HCT116 (cell line): Measurements from ENCODE around the gene PICALM. TPM values are rescaled to one million over a fixed set of nuclear protein-coding genes. Genes with fewer than 3 reads are reported as not detected.

ENCODE experiments used
- ATAC-seq: fragments of 200-7000 bp; cut with Tn5 transposase; 2 replicates; pipeline ENCODE4 v1.9.1; 2020; ENCODE audit warnings: mild to moderate bottlenecking, moderate library complexity
- BruUV-seq: library from RNA; stranded (reverse); fragments of 400-500 nt; replicated peaks from 2 replicates; lab custom pipeline; 2021; lab: Mats Ljungman, UMichigan
- CTCF ChIA-PET: fragments of 300-600 bp; sonication (Branson Sonifier 250); formaldehyde crosslinking; loops from one replicate; lab custom pipeline; 2021; ENCODE audit warnings: antibody characterized with exemption; lab: Charles Lee
- POLR2A ChIA-PET: fragments of 300-600, 350-600 bp; sonication (Branson Sonifier 250); formaldehyde crosslinking; loops from one replicate; lab custom pipeline; 2021; ENCODE audit warnings: antibody characterized with exemption; lab: Charles Lee
- RAD21 ChIA-PET, 2 experiments: fragments of 300-600 bp; sonication (Branson Sonifier 250); formaldehyde crosslinking; loops; one replicate each; lab custom pipeline; 2023; ENCODE audit warnings: low total read pairs in 2 of 2; ENCODE audit not compliant: uncharacterized antibody in 2 of 2, unreplicated experiment in 2 of 2, low non-redundant PET in 1 of 2; lab: Charles Lee
- DNase-seq: peaks from one replicate; pipeline ENCODE4 v3.0.0-alpha.2; 2010; ENCODE audit warnings: low read depth, low spot score
- H2AFZ ChIP-seq: fragments of 200-600 bp; shearing (Covaris generic), sonication (generic); 2 replicates; pipeline ENCODE4 v1.6.1; 2017; ENCODE audit warnings: low read depth, mixed run types, mixed read lengths, antibody characterized with exemption, low read length; ENCODE audit not compliant: poor library complexity, severe bottlenecking
- H3K27ac ChIP-seq: 2 replicates; pipeline ENCODE4 v1.5.1; 2012; ENCODE audit warnings: low read depth, low read length
- H3K27me3 ChIP-seq: fragments of 200-600 bp; sonication (generic); 2 replicates; pipeline ENCODE4 v1.6.1; 2016; ENCODE audit warnings: mixed run types, low read length, mixed read lengths; ENCODE audit not compliant: insufficient read depth
- H3K36me3 ChIP-seq, 2 experiments: fragments of 200-500 bp in 1 of 2; fragments of 200-600 bp in 1 of 2; sonication (Bioruptor generic) in 1 of 2; sonication (generic) in 1 of 2; 2 replicates each; pipeline versions ENCODE4 v1.5.1 to v1.6.1; 2014 to 2016; ENCODE audit warnings: low read length in 2 of 2, inconsistent platforms in 1 of 2, mixed read lengths in 1 of 2, mixed run types in 1 of 2; ENCODE audit not compliant: insufficient read depth in 2 of 2, control insufficient read depth in 1 of 2
- H3K4me1 ChIP-seq, 2 experiments: fragments of 200-600 bp in 1 of 2; sonication (generic) in 1 of 2; 2 replicates each; pipeline versions ENCODE4 v1.5.1 to v1.6.1; 2012 to 2017; ENCODE audit warnings: low read length in 2 of 2, inconsistent platforms in 1 of 2, mild to moderate bottlenecking in 1 of 2, mixed read lengths in 1 of 2, mixed run types in 1 of 2, moderate library complexity in 1 of 2; ENCODE audit not compliant: insufficient read depth in 2 of 2, control insufficient read depth in 1 of 2
- H3K4me2 ChIP-seq: fragments of 200-600 bp; sonication (generic); 2 replicates; pipeline ENCODE4 v1.6.1; 2017; ENCODE audit warnings: mixed run types, low read length, mixed read lengths
- H3K4me3 ChIP-seq, 2 experiments: fragments of 200-600 bp in 1 of 2; sonication (generic) in 1 of 2; replicated peaks in 1 of 2; 2 replicates each; pipeline ENCODE4 v1.5.1; 2011 to 2016; ENCODE audit warnings: low read length in 2 of 2, control low read depth in 1 of 2, low read depth in 1 of 2, mild to moderate bottlenecking in 1 of 2, mixed read lengths in 1 of 2, mixed run types in 1 of 2
- H3K79me2 ChIP-seq: fragments of 200-600 bp; sonication (generic); 2 replicates; pipeline ENCODE4 v1.6.1; 2017; ENCODE audit warnings: mild to moderate bottlenecking, mixed run types, low read length, moderate library complexity, mixed read lengths; ENCODE audit not compliant: insufficient read depth
- H3K9ac ChIP-seq: fragments of 200-600 bp; sonication (generic); 2 replicates; pipeline ENCODE4 v1.6.1; 2016; ENCODE audit warnings: low read length, mixed read lengths
- H3K9me2 ChIP-seq: fragments of 200-600 bp; sonication (generic), shearing (Covaris generic); 2 replicates; pipeline ENCODE4 v1.6.1; 2017; ENCODE audit warnings: mixed run types, mild to moderate bottlenecking, moderate library complexity; ENCODE audit not compliant: insufficient read depth
- H3K9me3 ChIP-seq, 2 experiments: fragments of 200-500 bp in 1 of 2; fragments of 200-600 bp in 1 of 2; sonication (Bioruptor generic) in 1 of 2; sonication (generic) in 1 of 2; 2 replicates each; pipeline ENCODE4 v1.6.1; 2014 to 2017; ENCODE audit warnings: low read length in 2 of 2, mixed read lengths in 2 of 2, inconsistent platforms in 1 of 2, low read depth in 1 of 2, mild to moderate bottlenecking in 1 of 2, mixed run types in 1 of 2, moderate library complexity in 1 of 2; ENCODE audit not compliant: control insufficient read depth in 1 of 2, insufficient read depth in 1 of 2
- H4K20me1 ChIP-seq: fragments of 200-600 bp; sonication (generic), shearing (Covaris generic); 2 replicates; pipeline ENCODE4 v1.6.1; 2017; ENCODE audit warnings: mixed run types, mild to moderate bottlenecking, moderate library complexity; ENCODE audit not compliant: insufficient read depth
- CEBPB ChIP-seq: IDR thresholded peaks from 2 replicates; pipeline ENCODE4 v1.6.1; 2012; ENCODE audit warnings: low read depth
- ELF1 ChIP-seq: IDR thresholded peaks from 2 replicates; pipeline ENCODE4 v1.6.1; 2012; ENCODE audit warnings: low read depth, borderline replicate concordance
- EZH2 ChIP-seq: fragments of 200-600 bp; sonication (generic); IDR thresholded peaks from 2 replicates; pipeline ENCODE4 v1.6.1; 2017; ENCODE audit warnings: antibody characterized with exemption, mixed run types
- POLR2A ChIP-seq: IDR thresholded peaks from 2 replicates; pipeline ENCODE4 v1.7.0; 2011; ENCODE audit warnings: borderline replicate concordance; ENCODE audit not compliant: insufficient read depth, insufficient read length; ENCODE audit errors: extremely low read depth
- SIN3A ChIP-seq: IDR thresholded peaks from 2 replicates; pipeline ENCODE4 v1.6.1; 2012; ENCODE audit warnings: low read depth
- SP1 ChIP-seq: IDR thresholded peaks from 2 replicates; pipeline ENCODE4 v1.6.1; 2012; ENCODE audit warnings: low read depth
- SRF ChIP-seq: IDR thresholded peaks from 2 replicates; pipeline ENCODE4 v1.6.1; 2012; ENCODE audit warnings: low read depth
- ZNF274 ChIP-seq: fragments of 200-500 bp; sonication (Bioruptor generic); IDR thresholded peaks from 2 replicates; pipeline ENCODE4 v1.6.1; 2014; ENCODE audit warnings: mild to moderate bottlenecking, low read depth, low read length, inconsistent platforms
- intact Hi-C: fragments of 100-400 bp; cut with micrococcal nuclease; formaldehyde crosslinking; loops from 2 replicates; pipeline ENCODE4 v1.10.0; 2022
- total RNA-seq: library from RNA; stranded (reverse); gene quantifications from one replicate; pipeline ENCODE4 v1.2.1, GENCODE V29; 2021; ENCODE audit not compliant: unreplicated experiment
- TF ChIP-seq, protein P1 (sequence below), 3 experiments: fragments of 200-600 bp in 1 of 3; sonication (generic) in 1 of 3; IDR thresholded peaks in 2 of 3; conservative IDR thresholded peaks in 1 of 3; 2 replicates each; pipeline ENCODE4 v1.5.1; 2012 to 2017; ENCODE audit warnings: low read depth in 2 of 3, low read length in 2 of 3, antibody characterized with exemption in 1 of 3, borderline replicate concordance in 1 of 3, control low read depth in 1 of 3, mild to moderate bottlenecking in 1 of 3, mixed read lengths in 1 of 3, mixed run types in 1 of 3, moderate library complexity in 1 of 3; ENCODE audit not compliant: insufficient read depth in 1 of 3
- TF ChIP-seq, protein P2 (sequence below): IDR thresholded peaks from 2 replicates; pipeline ENCODE4 v1.6.1; 2012
- TF ChIP-seq, protein P3 (sequence below): IDR thresholded peaks from 2 replicates; pipeline ENCODE4 v1.6.1; 2012; ENCODE audit warnings: low read depth

PICALM gene
- total RNA-seq, 1 experiment from 2014 or later, result 90.6 TPM

DNA sequence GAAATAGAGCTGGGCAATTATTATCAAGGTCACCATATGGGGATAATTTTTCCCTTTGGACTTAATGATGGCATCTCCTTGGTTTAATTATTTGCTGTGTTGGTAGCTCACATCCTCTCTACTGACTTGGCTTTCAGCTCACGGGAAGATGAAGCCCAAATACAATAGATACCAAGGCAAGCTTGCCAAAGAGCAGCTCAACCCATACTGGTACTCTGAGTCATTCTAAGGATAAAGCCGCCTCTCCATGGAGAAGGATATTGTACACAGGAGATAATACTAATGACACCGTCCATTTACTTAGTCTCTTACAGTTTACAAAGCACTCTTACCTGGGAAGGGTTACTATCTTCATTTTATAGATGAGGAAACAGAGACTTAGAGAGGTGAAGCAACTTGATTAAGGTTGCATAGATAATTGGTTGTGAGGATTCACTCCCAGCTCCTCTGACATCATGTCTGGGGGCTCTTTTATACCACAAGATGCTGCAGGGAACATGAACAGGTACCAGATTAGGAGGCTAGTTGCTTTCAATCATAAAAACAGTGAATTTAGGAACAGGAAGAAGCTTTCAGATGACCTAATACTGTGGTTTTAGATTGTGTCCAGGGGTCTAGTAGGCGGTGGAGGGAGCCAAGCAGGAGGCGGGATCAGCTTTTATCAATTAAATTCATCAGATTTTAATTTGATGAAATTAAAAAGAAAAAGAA, 48.3 kb upstream of the PICALM start:
- no peaks in the 10 kb centered on the region for H4K20me1 ChIP-seq
- H3K4me2 ChIP-seq, result no peak overlapping the region
- no peak overlapping the region for H2AFZ ChIP-seq
- BruUV-seq, result no TSS peak
- H3K9me3 ChIP-seq, result no peaks in the 10 kb centered on the region
- H3K79me2 ChIP-seq, result no peaks in the 10 kb centered on the region
- CTCF ChIA-PET, result no interaction called here
- no peak overlapping the region for H3K4me3 ChIP-seq
- no peak overlapping the region for H3K27ac ChIP-seq
- POLR2A ChIA-PET, result interaction anchor here (1.3 kb wide), 1 partner anchor 364 kb away, joined by 3 read pairs; no protein-coding TSS in a partner anchor
- intact Hi-C loops, result no loop called here
- no peak for ATAC-seq
- no peaks in the 10 kb centered on the region for H3K27me3 ChIP-seq
- peaks cover 0 to 6% of the 10 kb centered on the region in 2 experiments; a peak in 1 of 4 replicates for H3K4me1 ChIP-seq
- no peaks in the 10 kb centered on the region for H3K36me3 ChIP-seq
- H3K9me2 ChIP-seq, result no peaks in the 10 kb centered on the region
- TF ChIP-seq, protein P1, sequence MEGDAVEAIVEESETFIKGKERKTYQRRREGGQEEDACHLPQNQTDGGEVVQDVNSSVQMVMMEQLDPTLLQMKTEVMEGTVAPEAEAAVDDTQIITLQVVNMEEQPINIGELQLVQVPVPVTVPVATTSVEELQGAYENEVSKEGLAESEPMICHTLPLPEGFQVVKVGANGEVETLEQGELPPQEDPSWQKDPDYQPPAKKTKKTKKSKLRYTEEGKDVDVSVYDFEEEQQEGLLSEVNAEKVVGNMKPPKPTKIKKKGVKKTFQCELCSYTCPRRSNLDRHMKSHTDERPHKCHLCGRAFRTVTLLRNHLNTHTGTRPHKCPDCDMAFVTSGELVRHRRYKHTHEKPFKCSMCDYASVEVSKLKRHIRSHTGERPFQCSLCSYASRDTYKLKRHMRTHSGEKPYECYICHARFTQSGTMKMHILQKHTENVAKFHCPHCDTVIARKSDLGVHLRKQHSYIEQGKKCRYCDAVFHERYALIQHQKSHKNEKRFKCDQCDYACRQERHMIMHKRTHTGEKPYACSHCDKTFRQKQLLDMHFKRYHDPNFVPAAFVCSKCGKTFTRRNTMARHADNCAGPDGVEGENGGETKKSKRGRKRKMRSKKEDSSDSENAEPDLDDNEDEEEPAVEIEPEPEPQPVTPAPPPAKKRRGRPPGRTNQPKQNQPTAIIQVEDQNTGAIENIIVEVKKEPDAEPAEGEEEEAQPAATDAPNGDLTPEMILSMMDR (IDR thresholded peaks at IDR 0.05 in 2 of 3, conservative IDR thresholded peaks at IDR 0.05 in 1 of 3; ENCODE audit: borderline replicate concordance in 1 of 3, insufficient read depth in 1 of 3, low read depth in 2 of 3, low read length in 2 of 3), result no peak
- TF ChIP-seq ELF1 (no peak), POLR2A (no peak), SP1 (no peak), ZNF274 (no peak), CEBPB (no peak), SRF (no peak), EZH2 (no peak), SIN3A (no peak)
- TF ChIP-seq, protein P2, sequence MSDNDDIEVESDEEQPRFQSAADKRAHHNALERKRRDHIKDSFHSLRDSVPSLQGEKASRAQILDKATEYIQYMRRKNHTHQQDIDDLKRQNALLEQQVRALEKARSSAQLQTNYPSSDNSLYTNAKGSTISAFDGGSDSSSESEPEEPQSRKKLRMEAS, result no peak
- TF ChIP-seq, protein P3, sequence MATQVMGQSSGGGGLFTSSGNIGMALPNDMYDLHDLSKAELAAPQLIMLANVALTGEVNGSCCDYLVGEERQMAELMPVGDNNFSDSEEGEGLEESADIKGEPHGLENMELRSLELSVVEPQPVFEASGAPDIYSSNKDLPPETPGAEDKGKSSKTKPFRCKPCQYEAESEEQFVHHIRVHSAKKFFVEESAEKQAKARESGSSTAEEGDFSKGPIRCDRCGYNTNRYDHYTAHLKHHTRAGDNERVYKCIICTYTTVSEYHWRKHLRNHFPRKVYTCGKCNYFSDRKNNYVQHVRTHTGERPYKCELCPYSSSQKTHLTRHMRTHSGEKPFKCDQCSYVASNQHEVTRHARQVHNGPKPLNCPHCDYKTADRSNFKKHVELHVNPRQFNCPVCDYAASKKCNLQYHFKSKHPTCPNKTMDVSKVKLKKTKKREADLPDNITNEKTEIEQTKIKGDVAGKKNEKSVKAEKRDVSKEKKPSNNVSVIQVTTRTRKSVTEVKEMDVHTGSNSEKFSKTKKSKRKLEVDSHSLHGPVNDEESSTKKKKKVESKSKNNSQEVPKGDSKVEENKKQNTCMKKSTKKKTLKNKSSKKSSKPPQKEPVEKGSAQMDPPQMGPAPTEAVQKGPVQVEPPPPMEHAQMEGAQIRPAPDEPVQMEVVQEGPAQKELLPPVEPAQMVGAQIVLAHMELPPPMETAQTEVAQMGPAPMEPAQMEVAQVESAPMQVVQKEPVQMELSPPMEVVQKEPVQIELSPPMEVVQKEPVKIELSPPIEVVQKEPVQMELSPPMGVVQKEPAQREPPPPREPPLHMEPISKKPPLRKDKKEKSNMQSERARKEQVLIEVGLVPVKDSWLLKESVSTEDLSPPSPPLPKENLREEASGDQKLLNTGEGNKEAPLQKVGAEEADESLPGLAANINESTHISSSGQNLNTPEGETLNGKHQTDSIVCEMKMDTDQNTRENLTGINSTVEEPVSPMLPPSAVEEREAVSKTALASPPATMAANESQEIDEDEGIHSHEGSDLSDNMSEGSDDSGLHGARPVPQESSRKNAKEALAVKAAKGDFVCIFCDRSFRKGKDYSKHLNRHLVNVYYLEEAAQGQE, result no peak
- no peak overlapping the region for H3K9ac ChIP-seq
- DNase-seq, result no peak
- RAD21 ChIA-PET, result no interaction called here
